ENCODE data around the gene CENPF.

CENPF gene

DNA sequence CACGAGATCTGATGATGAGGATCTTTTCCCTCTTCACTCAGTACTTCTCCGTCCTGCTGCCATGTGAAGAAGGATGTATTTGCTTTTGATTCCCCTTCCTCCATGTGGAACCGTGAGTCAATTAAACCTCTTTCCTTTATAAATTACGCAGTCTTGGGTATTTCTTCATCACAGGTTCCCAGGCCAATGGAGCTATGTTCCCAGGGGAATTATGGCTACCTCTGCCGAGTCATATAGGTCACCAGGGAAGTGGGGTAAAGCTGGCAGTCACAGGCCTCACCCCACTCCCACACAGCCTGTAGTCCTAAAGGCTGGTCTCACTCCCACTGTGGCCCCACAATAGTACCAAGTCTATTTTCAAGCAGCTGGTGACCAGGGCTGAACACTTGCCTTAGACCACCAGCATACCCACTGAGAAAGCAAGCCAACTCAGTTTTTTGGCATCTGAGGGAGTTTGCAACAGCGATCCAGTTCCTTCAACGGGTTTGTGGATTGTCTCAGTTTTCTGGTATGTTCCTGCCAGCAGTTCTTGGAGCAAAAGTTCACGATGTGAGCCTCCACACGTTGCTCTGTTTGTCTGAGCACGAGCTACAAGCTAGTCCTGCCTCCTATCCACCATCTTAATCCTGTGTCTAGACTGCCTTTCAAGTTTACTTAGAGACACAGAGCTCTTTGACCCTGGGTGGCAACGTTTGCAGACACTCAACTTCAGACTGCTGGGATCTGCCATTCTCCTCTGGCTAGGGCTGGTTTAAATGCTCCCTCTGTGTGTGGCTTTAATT is 104.5 kb downstream of the CENPF start:
- TF ChIP-seq FOXK2 (IDR thresholded peaks at IDR 0.05): no peak
- no peak for TF ChIP-seq L3MBTL2 (conservative IDR thresholded peaks at IDR 0.05)
- no peak for TF ChIP-seq TARDBP (IDR thresholded peaks at IDR 0.05)
- CTCF ChIA-PET: no interaction called here
- no peak for DNase-seq (ENCODE audit: extremely low spot score)
- POLR2A ChIA-PET: no interaction called here

DNA sequence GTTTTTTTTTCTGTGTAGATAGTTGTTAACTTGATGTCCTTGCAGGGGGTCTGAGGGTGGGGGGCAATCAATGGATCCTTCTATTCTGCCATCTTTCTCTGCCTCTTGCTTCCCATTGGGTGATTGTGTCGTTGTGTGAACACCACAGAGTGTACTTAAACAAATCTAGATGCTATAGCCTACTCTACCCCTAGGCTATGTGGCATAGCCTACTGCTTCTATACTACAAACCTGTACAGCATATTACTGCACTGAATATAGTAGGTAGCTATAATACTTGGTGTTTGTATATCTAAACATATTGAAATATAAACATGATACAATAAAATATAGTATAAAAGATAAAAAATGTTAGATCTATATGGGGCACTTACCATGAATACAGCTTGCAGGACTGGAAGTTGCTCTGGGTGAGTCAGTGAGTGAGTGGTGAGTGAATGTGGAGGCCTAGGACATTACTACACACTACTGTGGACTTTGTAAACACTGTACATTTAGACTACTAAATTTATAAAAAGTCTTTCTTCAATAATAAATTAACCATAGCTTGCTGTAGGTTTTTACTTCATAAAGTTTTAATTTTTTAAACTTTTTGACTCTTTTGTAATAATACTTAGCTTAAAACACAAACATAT is 105.4 kb downstream of the CENPF start:
- no peak for DNase-seq (ENCODE audit: extremely low spot score)
- CTCF ChIA-PET: no interaction called here
- TF ChIP-seq BHLHE40 (IDR thresholded peaks at IDR 0.05; ENCODE audit: borderline replicate concordance) (no peak), L3MBTL2 (conservative IDR thresholded peaks at IDR 0.05) (no peak), LEF1 (IDR thresholded peaks at IDR 0.05; ENCODE audit: borderline replicate concordance) (no peak), ELF4 (IDR thresholded peaks at IDR 0.05) (no peak), FOXK2 (IDR thresholded peaks at IDR 0.05) (no peak), SUZ12 (IDR thresholded peaks at IDR 0.05) (no peak), FOXM1 (IDR thresholded peaks at IDR 0.05; ENCODE audit: borderline replicate concordance) (no peak), HDGF (IDR thresholded peaks at IDR 0.05; ENCODE audit: borderline replicate concordance) (no peak), SP1 (IDR thresholded peaks at IDR 0.05) (no peak), NFRKB (IDR thresholded peaks at IDR 0.05) (no peak), TARDBP (IDR thresholded peaks at IDR 0.05) (no peak), FOXA1 (IDR thresholded peaks at IDR 0.05) (no peak), ZNF384 (IDR thresholded peaks at IDR 0.05) (no peak), ARNT (IDR thresholded peaks at IDR 0.05) (no peak), CTBP1 (IDR thresholded peaks at IDR 0.05; ENCODE audit: borderline replicate concordance) (no peak)
- TF ChIP-seq, protein P1, sequence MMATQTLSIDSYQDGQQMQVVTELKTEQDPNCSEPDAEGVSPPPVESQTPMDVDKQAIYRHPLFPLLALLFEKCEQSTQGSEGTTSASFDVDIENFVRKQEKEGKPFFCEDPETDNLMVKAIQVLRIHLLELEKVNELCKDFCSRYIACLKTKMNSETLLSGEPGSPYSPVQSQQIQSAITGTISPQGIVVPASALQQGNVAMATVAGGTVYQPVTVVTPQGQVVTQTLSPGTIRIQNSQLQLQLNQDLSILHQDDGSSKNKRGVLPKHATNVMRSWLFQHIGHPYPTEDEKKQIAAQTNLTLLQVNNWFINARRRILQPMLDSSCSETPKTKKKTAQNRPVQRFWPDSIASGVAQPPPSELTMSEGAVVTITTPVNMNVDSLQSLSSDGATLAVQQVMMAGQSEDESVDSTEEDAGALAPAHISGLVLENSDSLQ (IDR thresholded peaks at IDR 0.05): no peak
- POLR2A ChIA-PET: no interaction called here

DNA sequence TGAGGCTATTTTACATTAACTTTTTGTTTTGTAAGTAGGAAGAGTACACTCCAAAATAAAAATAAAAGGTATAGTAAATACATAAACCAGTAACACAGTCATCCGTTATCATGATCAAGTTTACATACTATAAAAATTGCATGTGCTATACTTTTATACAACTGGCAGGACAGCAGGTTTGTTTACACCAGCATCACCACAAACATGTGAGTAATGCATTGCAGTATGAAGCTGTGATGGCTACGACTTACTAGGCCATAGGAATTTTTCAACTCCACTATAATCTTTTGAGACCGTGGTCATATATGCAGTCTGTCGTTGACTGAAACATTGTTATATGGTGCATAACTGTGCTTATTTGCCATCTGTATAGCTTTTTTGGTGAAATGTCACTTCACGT is 106.2 kb downstream of the CENPF start:
- ChIA-PET POLR2A (no interaction called here), CTCF (no interaction called here)
- TF ChIP-seq ZNF384 (IDR thresholded peaks at IDR 0.05) (no peak), CTBP1 (IDR thresholded peaks at IDR 0.05; ENCODE audit: borderline replicate concordance) (no peak), NFRKB (IDR thresholded peaks at IDR 0.05) (no peak), HDGF (IDR thresholded peaks at IDR 0.05; ENCODE audit: borderline replicate concordance) (no peak)
- TF ChIP-seq, protein P1 (IDR thresholded peaks at IDR 0.05): no peak
- no peak for DNase-seq (ENCODE audit: extremely low spot score)

DNA sequence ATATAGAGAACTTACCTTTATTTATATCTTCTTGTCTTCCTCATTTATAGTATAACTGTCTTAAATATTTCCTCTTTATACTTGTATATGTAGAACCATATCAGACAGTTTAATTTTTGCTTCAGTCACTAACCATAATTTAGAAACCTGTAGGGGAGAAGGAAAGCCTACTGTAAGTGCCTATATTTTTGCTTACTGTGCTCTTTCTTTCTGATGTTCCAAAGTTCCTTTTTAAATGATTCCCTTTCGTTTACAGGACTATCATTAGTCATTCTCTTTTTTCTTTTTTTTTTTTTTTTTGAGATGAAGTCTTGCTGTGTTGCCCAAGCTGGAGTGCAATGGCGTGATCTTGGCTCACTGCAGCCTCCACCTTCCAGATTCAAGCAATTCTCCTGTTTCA is 109.7 kb downstream of the CENPF start:
- no peak for DNase-seq (ENCODE audit: extremely low spot score)
- POLR2A ChIA-PET: no interaction called here
- CTCF ChIA-PET: no interaction called here
- TF ChIP-seq ELF4 (IDR thresholded peaks at IDR 0.05) (no peak), HDGF (IDR thresholded peaks at IDR 0.05; ENCODE audit: borderline replicate concordance) (no peak), SUZ12 (IDR thresholded peaks at IDR 0.05) (no peak), SP1 (IDR thresholded peaks at IDR 0.05) (no peak), CTBP1 (IDR thresholded peaks at IDR 0.05; ENCODE audit: borderline replicate concordance) (no peak), BHLHE40 (IDR thresholded peaks at IDR 0.05; ENCODE audit: borderline replicate concordance) (no peak), LEF1 (IDR thresholded peaks at IDR 0.05; ENCODE audit: borderline replicate concordance) (no peak), TARDBP (IDR thresholded peaks at IDR 0.05) (no peak), FOXM1 (IDR thresholded peaks at IDR 0.05; ENCODE audit: borderline replicate concordance) (no peak), NFRKB (IDR thresholded peaks at IDR 0.05) (no peak), L3MBTL2 (conservative IDR thresholded peaks at IDR 0.05) (no peak), ARNT (IDR thresholded peaks at IDR 0.05) (no peak), FOXA1 (IDR thresholded peaks at IDR 0.05) (no peak), FOXK2 (IDR thresholded peaks at IDR 0.05) (no peak), ZNF384 (IDR thresholded peaks at IDR 0.05) (no peak)
- TF ChIP-seq, protein P1 (IDR thresholded peaks at IDR 0.05): no peak
